ENCODE measurements around the gene PACRG. TPM values are rescaled to one million over a fixed set of nuclear protein-coding genes. Genes with fewer than 3 reads are reported as not detected.

Gene PACRG
- polyA plus RNA-seq, 10 donors, result 1.6 to 2.6 (median 2.4) TPM

DNA sequence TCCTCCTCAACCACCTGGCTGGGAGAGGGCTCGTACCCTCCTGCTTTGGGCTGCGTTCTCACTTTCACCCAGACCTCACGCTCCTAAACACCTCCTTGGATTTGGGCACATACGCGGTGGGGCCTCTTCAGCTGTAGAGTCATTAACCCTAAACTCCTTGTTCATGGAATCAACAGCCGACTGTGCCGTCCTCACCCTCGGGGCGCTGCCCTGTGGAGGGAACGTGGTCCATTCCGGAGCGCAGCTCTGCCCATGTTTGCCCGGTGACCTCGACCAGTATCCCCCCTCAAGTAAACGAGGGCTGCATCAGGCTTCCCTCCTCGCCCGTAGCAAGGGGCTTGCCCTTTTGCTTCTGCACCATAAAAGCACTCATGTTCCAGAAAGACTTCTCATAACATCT, 512.8 kb downstream of the PACRG start:
- no peak for DNase-seq

- no peak for DNase-seq
These were observed 513.9 kb downstream of the PACRG start for GRCh38 chr6:163241683-163242082.

- DNase-seq, result no peak
These were observed 515.3 kb downstream of the PACRG start for GRCh38 chr6:163243083-163243482.

DNA sequence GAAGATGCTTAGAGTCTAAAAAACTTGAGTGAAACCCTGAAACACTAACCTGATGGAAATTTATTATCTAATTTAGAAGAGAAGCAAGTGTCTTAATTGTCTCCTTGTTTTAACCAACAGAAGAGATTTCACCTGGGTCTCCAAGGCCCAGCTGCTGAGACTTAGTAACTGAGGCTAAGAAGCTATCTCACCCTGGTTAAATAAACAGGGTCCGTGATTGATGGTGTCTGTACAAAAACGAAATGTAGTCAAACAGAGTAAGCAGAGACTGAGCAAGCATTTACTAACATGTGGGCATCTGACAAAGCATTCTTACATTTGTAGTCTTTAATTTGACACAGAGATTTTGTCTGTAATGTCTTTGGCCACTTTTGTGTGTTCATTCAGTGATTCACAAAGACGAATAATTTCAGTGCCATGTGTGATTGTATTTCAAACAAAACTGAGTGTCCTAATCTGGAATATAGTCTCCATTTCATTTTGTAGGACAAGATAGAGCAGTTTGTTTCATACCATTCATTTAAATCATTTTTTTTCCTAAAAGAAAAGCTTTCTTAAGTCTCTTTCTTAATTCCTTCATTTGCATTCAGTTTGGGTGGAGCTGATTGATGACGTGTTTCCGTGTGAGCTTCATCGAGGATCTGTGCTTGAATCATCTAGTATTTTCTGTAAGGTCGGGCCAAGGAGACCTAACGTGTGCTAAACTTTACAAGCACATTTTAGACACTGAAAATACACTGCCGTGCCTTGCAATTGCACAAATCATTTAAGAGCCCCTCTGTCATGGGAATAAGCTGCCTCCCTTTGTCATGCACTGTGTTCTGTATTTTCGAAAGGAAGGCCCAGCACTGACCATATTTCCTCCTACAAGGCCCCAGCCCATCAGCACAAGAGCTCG, 516.2 kb downstream of the PACRG start:
- no peak for DNase-seq

DNA sequence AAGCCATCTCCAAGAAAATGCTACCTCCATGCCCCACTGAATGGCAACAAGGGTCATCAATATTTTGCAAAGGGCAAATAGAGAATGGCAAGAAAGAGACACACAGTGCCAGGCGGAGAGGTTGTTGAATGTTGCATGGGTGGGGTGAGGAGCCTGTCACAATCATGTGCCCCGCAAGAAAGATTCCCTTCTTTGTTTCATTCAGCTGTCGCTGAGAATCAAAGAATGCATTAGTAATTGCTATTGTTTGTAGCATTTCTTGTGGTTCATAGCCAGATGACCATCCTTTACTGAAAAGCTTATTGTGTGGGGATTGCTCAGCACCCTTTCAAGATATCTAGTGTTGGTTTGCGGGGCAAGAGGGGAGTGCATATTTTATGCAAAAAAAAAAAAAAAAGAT, 520.3 kb downstream of the PACRG start:
- DNase-seq, result no peak

- no peak for DNase-seq
These were observed 521.9 kb downstream of the PACRG start for GRCh38 chr6:163249651-163250101.

DNA sequence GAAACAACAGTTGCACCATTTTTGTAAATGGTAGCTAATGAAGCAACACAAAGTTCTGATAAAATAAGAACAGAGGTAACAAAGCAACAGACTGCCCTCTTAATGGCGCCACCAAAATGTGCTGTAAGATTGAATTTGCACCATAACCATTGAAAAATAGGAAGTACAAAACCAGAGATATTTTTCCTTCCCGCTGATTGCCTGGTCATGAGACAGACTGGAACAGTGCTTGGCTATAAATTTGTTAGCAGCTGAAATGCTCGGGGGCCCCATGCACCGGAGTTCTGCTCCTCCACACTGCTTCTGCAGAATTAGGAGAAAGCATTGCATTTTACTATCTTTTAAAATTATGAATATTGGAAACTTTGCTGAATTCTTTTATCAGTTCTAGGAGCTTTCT, 522.3 kb downstream of the PACRG start:
- no peak for DNase-seq

- no peak for DNase-seq
These were observed 524.4 kb downstream of the PACRG start for GRCh38 chr6:163252061-163252591.

DNA sequence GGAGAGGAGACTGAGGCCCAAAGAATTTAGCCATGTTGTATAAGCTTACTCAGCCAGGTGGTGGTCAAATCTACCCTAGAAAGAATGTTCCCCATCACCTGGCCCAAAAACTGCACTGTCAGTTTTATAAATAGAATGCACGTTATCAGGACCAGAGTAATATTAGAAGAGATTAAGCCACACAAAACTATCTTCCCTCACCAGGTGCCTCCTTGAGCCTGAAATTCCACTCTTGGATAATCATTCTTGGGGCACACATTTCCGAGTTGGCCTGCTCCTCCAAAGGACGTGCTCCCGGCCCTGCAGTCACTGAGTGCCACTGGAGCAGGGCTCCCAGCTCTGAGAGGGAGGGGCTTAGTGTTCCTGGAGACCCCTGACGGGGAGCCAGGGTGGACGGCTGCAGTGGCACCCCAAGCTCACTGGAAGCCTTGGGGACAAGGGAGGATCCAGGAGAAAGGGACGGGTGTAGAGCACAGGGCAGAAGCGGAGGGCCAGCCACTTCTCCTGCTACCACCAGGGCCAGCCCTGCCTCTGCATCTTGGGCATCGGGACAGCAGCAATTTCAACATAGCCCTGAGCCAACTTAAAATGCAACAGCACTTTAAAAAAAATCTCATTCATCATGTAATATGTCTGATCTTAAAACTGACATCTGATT, 525.9 kb downstream of the PACRG start:
- no peak for DNase-seq

GRCh38 chr6:163254341-163254835, 526.6 kb downstream of the PACRG start:
- DNase-seq, result no peak

- no peak for DNase-seq
These were observed 527.5 kb downstream of the PACRG start for GRCh38 chr6:163255265-163255664.

DNA sequence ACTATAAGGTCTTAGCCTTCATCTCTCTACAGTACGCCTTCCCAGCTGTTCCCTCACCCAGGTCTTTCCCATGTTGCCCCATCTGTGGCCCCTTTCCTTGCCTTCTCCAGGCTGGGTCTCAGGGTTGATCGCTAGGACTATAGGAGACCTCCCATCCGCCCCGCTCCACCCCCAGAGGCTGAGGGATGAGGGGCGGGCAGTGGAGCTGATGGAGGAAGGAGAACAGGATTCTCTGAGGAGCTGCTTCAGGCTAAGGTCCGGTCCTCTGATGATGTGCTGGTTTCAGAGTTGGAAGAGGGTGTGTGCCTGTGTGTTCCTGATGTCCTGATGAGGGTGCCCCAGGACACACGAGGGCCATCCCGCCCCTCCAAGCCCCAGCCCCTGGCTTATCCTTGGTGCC, 531.9 kb downstream of the PACRG start:
- DNase-seq, result no peak

DNA sequence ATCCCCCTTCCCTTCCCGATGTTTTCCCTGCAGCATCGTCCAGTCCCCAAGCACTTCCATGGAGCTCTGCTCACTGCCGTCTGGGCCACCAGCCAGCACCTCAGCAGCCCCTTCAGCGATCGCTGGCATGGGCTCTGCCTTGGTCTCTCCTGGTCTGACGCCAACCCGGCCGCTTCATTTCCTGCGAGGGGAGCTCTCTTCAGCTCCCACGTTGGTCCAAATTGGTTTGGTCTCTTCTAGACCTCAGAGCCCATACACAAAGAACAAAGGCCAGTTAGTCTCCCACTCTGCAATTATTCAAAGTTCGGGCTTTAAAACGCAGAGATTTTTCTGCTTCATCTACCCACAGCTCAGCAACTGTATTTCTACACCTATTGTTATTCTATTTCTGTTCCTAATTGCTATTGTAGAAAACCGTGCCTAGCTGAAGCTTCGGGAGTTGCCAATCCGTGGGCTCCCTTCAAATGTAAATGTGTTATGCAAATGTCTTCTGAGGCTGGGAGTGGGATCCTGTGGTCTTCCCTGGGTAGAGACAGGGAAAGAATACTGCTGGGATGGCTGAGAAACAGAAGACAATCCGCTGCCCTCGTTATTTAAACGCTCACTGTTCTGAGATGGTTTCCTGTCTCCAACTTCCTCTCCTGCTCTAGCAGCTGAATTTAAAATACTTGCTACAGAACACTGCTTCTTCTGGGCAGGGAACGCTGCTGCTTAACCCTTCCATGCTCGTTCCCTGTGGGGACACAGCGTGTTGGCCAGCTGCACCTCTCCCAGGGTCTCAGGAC, 532.5 kb downstream of the PACRG start:
- DNase-seq, result peak in 2 of 3 donors; percentile 36 to 54

DNA sequence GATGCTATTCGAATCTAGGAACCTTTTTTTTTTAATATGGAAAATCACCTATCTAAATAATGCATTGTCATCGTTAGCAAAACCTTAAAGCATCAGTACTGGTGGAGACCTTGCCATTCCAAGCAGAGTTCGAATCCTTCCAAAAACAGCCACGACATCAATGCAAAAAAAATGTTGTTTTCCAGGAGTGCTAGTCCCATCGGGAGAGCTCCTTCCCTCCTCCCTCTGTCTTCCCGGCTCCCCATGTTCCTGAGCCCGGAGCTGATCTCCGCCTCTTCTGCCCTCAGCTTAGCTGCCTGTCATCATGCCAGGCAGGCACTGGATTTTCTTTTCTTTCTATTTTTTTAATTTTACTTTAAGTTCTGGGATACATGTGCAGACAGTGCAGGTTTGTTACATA, 533.1 kb downstream of the PACRG start:
- no peak for DNase-seq

GRCh38 chr6:163261361-163261760, 533.6 kb downstream of the PACRG start:
- DNase-seq, result no peak

GRCh38 chr6:163262080-163262479, 534.3 kb downstream of the PACRG start:
- no peak for DNase-seq

GRCh38 chr6:163263196-163263595, 535.4 kb downstream of the PACRG start:
- DNase-seq, result peak in 1 of 3 donors; percentile 32

- DNase-seq, result no peak
These were observed 536.4 kb downstream of the PACRG start for GRCh38 chr6:163263998-163264661.

GRCh38 chr6:163264662-163265035, 536.9 kb downstream of the PACRG start:
- no peak for DNase-seq

GRCh38 chr6:163281634-163282033, 553.9 kb downstream of the PACRG start:
- DNase-seq, result no peak

GRCh38 chr6:163282672-163283071, 554.9 kb downstream of the PACRG start:
- no peak for DNase-seq
